ENCODE measurements around the gene ZNF174. TPM values are rescaled to one million over a fixed set of nuclear protein-coding genes. Genes with fewer than 3 reads are reported as not detected.

Gene ZNF174
- total RNA-seq, 1 experiment from 2014 or later = 13.7 TPM

GRCh38 chr16:3408561-3409197 lies 7.7 kb downstream of the ZNF174 start:
- BruUV-seq (replicated peaks) = no TSS peak
- CTCF ChIA-PET = no interaction called here
- H3K27ac ChIP-seq (ENCODE audit: low read depth, low read length, poor library complexity, severe bottlenecking) = no peak overlapping the region
- H3K4me3 ChIP-seq (ENCODE audit: low read depth, low read length, poor library complexity, severe bottlenecking) = no peak overlapping the region
- peaks cover 89% of the 10 kb centered on the region for H3K9me3 ChIP-seq (ENCODE audit: low read depth, low read length, poor library complexity, severe bottlenecking)
- H3K4me1 ChIP-seq (ENCODE audit: insufficient read depth, low read length, poor library complexity, severe bottlenecking) = no peaks in the 10 kb centered on the region
- H3K36me3 ChIP-seq (ENCODE audit: insufficient read depth, low read length, poor library complexity, severe bottlenecking) = peaks cover 35% of the 10 kb centered on the region
- TF ChIP-seq CTCF (conservative IDR thresholded peaks at IDR 0.05; ENCODE audit: low read depth, low read length) = no peak
- no peak for TF ChIP-seq EZH2 (IDR thresholded peaks at IDR 0.05; ENCODE audit: borderline replicate concordance, low read depth, low read length, poor library complexity, severe bottlenecking)
- POLR2A ChIA-PET (ENCODE audit: low non-redundant PET) = no interaction called here
- no peak for DNase-seq (ENCODE audit: low spot score)
- H3K27me3 ChIP-seq (replicated peaks; ENCODE audit: insufficient read depth, low read depth, low read length, poor library complexity) = no peaks in the 10 kb centered on the region
- intact Hi-C loops (cut with micrococcal nuclease; ENCODE audit: unreplicated experiment) = no loop called here

DNA sequence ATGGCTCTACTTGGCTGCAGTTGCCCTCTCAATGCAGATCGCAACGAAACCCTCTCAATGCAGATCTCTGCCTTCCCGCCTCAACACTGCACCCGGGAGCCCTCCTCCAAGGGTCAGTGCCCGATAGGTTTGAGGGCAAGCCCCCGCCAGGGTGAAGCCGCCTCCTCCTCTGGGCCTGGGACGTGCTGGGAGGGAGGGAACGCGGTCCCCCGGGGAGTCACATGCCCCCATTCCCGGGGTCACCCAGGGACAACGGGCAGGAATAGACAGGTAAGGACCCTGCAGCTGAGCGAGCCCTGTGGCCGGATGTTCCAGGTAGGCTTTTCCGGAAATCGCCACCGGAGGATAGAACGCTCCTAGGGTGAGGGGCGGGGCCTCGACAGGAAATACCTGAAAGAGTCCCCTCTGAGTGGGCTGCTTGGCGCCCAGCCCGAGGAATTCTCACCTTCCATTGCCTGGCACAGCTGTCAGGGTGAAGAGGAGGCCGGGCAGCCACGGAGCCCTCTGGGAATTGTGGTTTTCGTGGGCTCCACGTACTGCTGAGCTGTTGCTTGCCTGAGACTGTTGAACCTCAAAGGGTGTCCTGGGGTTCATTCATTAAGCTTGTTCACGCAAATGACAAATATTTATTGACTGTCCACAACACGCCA lies 12.8 kb downstream of the ZNF174 start:
- CTCF ChIA-PET = no interaction called here
- no peak overlapping the region for H3K27ac ChIP-seq (ENCODE audit: low read depth, low read length, poor library complexity, severe bottlenecking)
- no TSS peak for BruUV-seq (replicated peaks)
- H3K4me1 ChIP-seq (ENCODE audit: insufficient read depth, low read length, poor library complexity, severe bottlenecking) = no peaks in the 10 kb centered on the region
- no peaks in the 10 kb centered on the region for H3K27me3 ChIP-seq (replicated peaks; ENCODE audit: insufficient read depth, low read depth, low read length, poor library complexity)
- intact Hi-C loops (cut with micrococcal nuclease; ENCODE audit: unreplicated experiment) = no loop called here
- no peak overlapping the region for H3K4me3 ChIP-seq (ENCODE audit: low read depth, low read length, poor library complexity, severe bottlenecking)
- DNase-seq (ENCODE audit: low spot score) = no peak
- POLR2A ChIA-PET (ENCODE audit: low non-redundant PET) = interaction anchor here (0.6 kb wide), 1 partner anchor 11 kb away, joined by 4 read pairs; no protein-coding TSS in a partner anchor
- peaks cover 51% of the 10 kb centered on the region for H3K9me3 ChIP-seq (ENCODE audit: low read depth, low read length, poor library complexity, severe bottlenecking)
- peaks cover 3% of the 10 kb centered on the region for H3K36me3 ChIP-seq (ENCODE audit: insufficient read depth, low read length, poor library complexity, severe bottlenecking)
- TF ChIP-seq EZH2 (IDR thresholded peaks at IDR 0.05; ENCODE audit: borderline replicate concordance, low read depth, low read length, poor library complexity, severe bottlenecking) (no peak), CTCF (conservative IDR thresholded peaks at IDR 0.05; ENCODE audit: low read depth, low read length) (no peak)

- no TSS peak for BruUV-seq (replicated peaks)
- TF ChIP-seq EZH2 (IDR thresholded peaks at IDR 0.05; ENCODE audit: borderline replicate concordance, low read depth, low read length, poor library complexity, severe bottlenecking) = no peak
- no peak for TF ChIP-seq CTCF (conservative IDR thresholded peaks at IDR 0.05; ENCODE audit: low read depth, low read length)
- no peak overlapping the region for H3K27ac ChIP-seq (ENCODE audit: low read depth, low read length, poor library complexity, severe bottlenecking)
- peaks cover 26% of the 10 kb centered on the region for H3K27me3 ChIP-seq (replicated peaks; ENCODE audit: insufficient read depth, low read depth, low read length, poor library complexity)
- no peaks in the 10 kb centered on the region for H3K36me3 ChIP-seq (ENCODE audit: insufficient read depth, low read length, poor library complexity, severe bottlenecking)
- DNase-seq (ENCODE audit: low spot score) = peak; percentile 80
- ChIA-PET CTCF (no interaction called here), POLR2A (ENCODE audit: low non-redundant PET) (no interaction called here)
- intact Hi-C loops (cut with micrococcal nuclease; ENCODE audit: unreplicated experiment) = no loop called here
- H3K9me3 ChIP-seq (ENCODE audit: low read depth, low read length, poor library complexity, severe bottlenecking) = no peaks in the 10 kb centered on the region
- no peaks in the 10 kb centered on the region for H3K4me1 ChIP-seq (ENCODE audit: insufficient read depth, low read length, poor library complexity, severe bottlenecking)
- H3K4me3 ChIP-seq (ENCODE audit: low read depth, low read length, poor library complexity, severe bottlenecking) = peak overlapping the region; percentile 40
Measured at GRCh38 chr16:3431779-3432219, 30.8 kb downstream of the ZNF174 start.

Measured in A673 (cell line).